Tibial artery (tissue), 4 donors: Measurements from ENCODE around the gene KICS2.
"Not testable (repeated sequence)": the region's sequence is repeated elsewhere in the genome, so short reads cannot be mapped to it uniquely, and the experiment has no call there.

Experiments
- DNase-seq, 2 donors: peaks; one replicate each; pipeline ENCODE4 v3.0.0-alpha.2; 2019
- H3K27ac ChIP-seq, 2 donors: fragments of 200-600 bp; sonication (generic) in 1 of 2; 1 replicate in 1 of 2; 2 replicates in 1 of 2; pipeline ENCODE4 v1.5.1; 2018 to 2019; ENCODE audit warnings: mild to moderate bottlenecking in 1 of 2
- H3K27me3 ChIP-seq, 2 donors: fragments of 200-600 bp; sonication (generic) in 1 of 2; one replicate each; pipeline versions ENCODE4 v1.5.1 to v1.6.0; 2016 to 2019
- H3K36me3 ChIP-seq, 3 donors: fragments of 200-600 bp; sonication (generic) in 2 of 3; one replicate each; pipeline ENCODE4 v1.5.1; 2016 to 2019; ENCODE audit warnings: mild to moderate bottlenecking in 2 of 3
- H3K4me1 ChIP-seq, 4 donors: fragments of 200-600 bp; sonication (generic) in 2 of 4; 1 replicate in 3 of 4; 2 replicates in 1 of 4; pipeline ENCODE4 v1.5.1; 2016 to 2019
- H3K4me3 ChIP-seq, 2 donors: fragments of 200-600 bp; sonication (generic) in 1 of 2; 1 replicate in 1 of 2; 2 replicates in 1 of 2; pipeline ENCODE4 v1.5.1; 2018 to 2019; ENCODE audit warnings: mild to moderate bottlenecking in 2 of 2
- H3K9me3 ChIP-seq, 3 donors: fragments of 200-600 bp; sonication (generic) in 1 of 3; one replicate each; pipeline ENCODE4 v1.5.1; 2016 to 2019
- intact Hi-C: fragments of 100-400 bp; cut with DNase I; formaldehyde crosslinking; loops from one replicate; pipeline ENCODE4 v1.15.0; 2023; ENCODE audit warnings: low total_unique reads
- TF ChIP-seq, protein P1 (sequence below), 2 experiments: fragments of 200-600 bp in 1 of 2; fragments of 450-650 bp in 1 of 2; IDR thresholded peaks; one replicate each; pipeline ENCODE4 v1.5.1; 2017 to 2019; ENCODE audit warnings: antibody characterized with exemption in 2 of 2, mild to moderate bottlenecking in 1 of 2, moderate library complexity in 1 of 2

Gene KICS2

DNA sequence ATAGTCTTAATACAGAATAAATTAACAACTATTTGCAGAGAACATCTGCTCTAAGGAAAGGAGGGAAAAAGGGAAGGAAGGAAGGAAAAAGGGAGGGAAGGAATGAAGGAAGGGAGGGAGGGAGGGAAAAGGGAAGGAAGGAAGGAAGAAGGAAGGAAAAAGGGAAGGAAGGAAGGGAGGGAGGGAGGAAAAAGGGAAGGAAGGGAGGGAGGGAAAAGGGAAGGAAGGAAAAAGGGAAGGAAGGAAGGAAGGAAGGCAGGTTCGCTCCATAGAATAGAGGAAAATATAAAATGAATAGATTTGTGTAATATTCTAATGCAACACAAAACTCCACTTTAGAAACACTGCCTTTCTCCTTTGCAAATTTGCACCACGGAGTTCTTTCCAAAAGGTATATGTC lies 16.6 kb downstream of the KICS2 start:
- TF ChIP-seq, protein P1, sequence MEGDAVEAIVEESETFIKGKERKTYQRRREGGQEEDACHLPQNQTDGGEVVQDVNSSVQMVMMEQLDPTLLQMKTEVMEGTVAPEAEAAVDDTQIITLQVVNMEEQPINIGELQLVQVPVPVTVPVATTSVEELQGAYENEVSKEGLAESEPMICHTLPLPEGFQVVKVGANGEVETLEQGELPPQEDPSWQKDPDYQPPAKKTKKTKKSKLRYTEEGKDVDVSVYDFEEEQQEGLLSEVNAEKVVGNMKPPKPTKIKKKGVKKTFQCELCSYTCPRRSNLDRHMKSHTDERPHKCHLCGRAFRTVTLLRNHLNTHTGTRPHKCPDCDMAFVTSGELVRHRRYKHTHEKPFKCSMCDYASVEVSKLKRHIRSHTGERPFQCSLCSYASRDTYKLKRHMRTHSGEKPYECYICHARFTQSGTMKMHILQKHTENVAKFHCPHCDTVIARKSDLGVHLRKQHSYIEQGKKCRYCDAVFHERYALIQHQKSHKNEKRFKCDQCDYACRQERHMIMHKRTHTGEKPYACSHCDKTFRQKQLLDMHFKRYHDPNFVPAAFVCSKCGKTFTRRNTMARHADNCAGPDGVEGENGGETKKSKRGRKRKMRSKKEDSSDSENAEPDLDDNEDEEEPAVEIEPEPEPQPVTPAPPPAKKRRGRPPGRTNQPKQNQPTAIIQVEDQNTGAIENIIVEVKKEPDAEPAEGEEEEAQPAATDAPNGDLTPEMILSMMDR (IDR thresholded peaks at IDR 0.05) = no peak
- Histone ChIP-seq H3K27me3 (no peaks in the 10 kb centered on the region), H3K9me3 (no peaks in the 10 kb centered on the region), H3K4me1 (no peaks in the 10 kb centered on the region), H3K4me3 (no peak overlapping the region), H3K36me3 (peaks cover 0 to 28% (median 0%) of the 10 kb centered on the region in 3 donors), H3K27ac (no peak overlapping the region)
- intact Hi-C loops = no loop called here
- DNase-seq = no peak

DNA sequence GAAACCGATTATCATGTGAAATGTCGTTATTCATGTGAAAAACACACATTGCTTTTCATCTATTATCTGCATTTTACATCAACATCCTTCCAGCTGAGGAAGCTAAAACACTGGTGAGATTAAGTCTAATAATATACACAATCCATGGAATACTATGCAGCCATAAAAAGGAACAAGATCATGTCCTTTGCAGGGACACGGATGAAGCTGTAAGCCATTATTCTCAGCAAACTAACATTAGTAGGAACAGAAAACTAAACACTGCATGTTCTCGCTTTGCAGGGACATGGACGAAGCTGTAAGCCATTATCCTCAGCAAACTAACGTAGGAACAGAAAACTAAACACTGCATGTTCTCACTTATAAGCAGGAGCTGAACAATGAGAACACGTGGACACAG lies 18.3 kb downstream of the KICS2 start:
- no peaks in the 10 kb centered on the region for H3K9me3 ChIP-seq
- intact Hi-C loops = no loop called here
- TF ChIP-seq, protein P1 (IDR thresholded peaks at IDR 0.05) = no peak

DNA sequence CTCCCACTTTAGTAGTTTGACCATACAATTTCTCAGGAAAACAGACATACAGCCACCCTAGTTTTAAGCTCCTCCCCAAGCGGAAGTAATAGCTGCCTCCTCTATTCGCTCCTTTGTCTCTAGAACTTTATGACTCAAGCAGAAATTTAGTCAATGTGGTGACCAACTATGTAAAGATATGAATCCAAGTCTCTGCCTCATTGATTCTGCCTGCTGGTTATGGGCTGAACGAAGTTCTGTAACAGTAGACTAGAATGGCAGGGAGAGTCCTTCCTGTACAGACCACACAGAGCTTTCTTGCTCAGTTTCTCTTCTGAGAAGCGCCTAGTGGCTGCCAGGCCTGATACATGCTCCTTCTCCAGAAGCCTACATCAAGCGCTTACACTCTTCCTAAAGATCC lies 19.1 kb downstream of the KICS2 start:
- Histone ChIP-seq H3K9me3 (no peaks in the 10 kb centered on the region), H3K4me1 (no peaks in the 10 kb centered on the region), H3K27ac (no peak overlapping the region), H3K27me3 (no peaks in the 10 kb centered on the region), H3K4me3 (no peak overlapping the region), H3K36me3 (peaks cover 0 to 21% (median 0%) of the 10 kb centered on the region in 3 donors)
- intact Hi-C loops = no loop called here
- TF ChIP-seq, protein P1 (IDR thresholded peaks at IDR 0.05) = no peak
- DNase-seq = no peak

More for the DNA sequence above, 18.3 kb downstream of the KICS2 start:
- peaks cover 0 to 21% (median 0%) of the 10 kb centered on the region in 3 donors for H3K36me3 ChIP-seq
- no peak overlapping the region for H3K4me3 ChIP-seq
- no peaks in the 10 kb centered on the region for H3K27me3 ChIP-seq
- no peaks in the 10 kb centered on the region for H3K4me1 ChIP-seq
- DNase-seq = no peak
- no peak overlapping the region for H3K27ac ChIP-seq

DNA sequence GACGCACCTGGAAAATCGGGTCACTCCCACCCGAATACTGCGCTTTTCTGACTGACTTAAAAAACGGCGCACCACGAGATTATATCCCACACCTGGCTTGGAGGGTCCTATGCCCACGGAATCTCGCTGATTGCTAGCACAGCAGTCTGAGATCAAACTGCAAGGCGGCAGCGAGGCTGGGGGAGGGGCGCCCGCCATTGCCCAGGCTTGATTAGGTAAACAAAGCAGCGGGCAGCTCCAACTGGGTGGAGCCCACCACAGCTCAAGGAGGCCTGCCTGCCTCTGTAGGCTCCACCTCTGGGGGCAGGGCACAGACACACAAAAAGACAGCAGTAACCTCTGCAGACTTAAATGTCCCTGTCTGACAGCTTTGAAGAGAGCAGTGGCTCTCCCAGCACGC lies 26.3 kb downstream of the KICS2 start:
- H3K27ac ChIP-seq, H3K27me3 ChIP-seq, H3K4me3 ChIP-seq, intact Hi-C loops, H3K4me1 ChIP-seq, H3K9me3 ChIP-seq, DNase-seq: not testable (repeated sequence)
- H3K36me3 ChIP-seq = peaks cover 0 to 11% (median 8%) of the 10 kb centered on the region in 3 donors

DNA sequence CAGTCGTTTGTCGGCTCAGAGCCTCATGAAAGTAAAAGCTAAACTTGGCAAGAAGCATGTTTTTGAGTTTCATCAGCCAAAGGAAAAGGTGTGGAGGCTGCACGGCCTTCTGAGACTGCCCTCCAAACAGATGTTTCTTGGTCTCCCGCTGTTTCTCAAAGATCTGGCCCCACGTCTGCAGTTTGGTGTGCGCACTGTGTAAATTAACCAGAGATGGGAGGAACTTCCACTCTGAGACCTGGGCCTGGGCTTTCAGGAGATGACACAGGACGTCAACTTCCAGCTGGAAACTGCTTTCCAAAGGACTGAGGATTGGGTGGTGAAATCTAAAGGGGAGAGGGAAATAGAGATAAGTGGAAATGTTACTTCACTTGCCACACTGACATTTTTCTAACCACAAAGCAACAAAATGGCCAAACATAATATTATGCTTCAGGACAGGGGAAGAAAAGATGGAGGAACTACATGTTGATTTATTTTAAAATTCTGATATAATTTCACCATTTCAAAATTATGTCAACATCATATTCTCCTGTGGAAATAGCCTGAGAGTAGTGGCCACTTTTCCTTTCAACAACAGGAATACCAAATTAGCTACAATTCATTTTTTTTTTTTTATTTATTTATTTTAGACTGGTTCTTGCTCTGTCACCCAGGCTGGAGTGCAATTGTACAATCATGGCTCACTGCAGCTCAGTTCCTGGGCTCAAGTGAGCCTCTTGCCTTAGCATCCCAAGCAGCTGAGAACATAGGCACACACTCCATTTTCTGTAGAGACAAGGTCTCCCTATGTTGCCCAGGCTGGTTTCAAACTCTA lies 27.6 kb downstream of the KICS2 start:
- Histone ChIP-seq H3K27me3 (no peaks in the 10 kb centered on the region), H3K4me3 (no peak overlapping the region), H3K27ac (no peak overlapping the region), H3K36me3 (peaks cover 0 to 11% (median 8%) of the 10 kb centered on the region in 3 donors), H3K4me1 (peaks cover 0 to 9% (median 0%) of the 10 kb centered on the region in 4 donors), H3K9me3 (no peaks in the 10 kb centered on the region)
- no peak for DNase-seq
- TF ChIP-seq, protein P1 (IDR thresholded peaks at IDR 0.05) = no peak
- intact Hi-C loops = no loop called here

DNA sequence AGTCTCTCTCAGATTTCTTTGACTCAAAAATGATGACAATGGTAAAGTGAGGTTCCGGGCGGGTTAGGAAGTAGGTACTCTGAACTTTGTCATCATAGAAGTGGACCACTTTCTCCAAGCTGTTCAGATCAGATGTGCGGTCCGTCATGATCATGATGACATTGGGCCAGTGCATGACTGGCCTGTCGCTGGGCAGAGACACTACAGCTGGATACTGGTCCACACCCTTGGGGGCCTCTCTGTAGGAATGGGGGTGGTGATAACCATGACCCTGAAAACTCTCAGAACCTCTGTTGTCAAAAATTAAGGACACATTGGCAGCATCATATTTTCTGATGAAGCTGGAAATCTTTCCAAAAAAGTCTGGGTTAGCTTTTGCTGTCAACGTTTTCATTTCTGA lies 28.2 kb downstream of the KICS2 start:
- no peak for DNase-seq
- H3K27ac ChIP-seq = no peak overlapping the region
- H3K9me3 ChIP-seq = no peaks in the 10 kb centered on the region
- peaks cover 0 to 11% (median 8%) of the 10 kb centered on the region in 3 donors for H3K36me3 ChIP-seq
- H3K27me3 ChIP-seq = no peaks in the 10 kb centered on the region
- H3K4me1 ChIP-seq = peaks cover 0 to 9% (median 0%) of the 10 kb centered on the region in 4 donors
- TF ChIP-seq, protein P1 (IDR thresholded peaks at IDR 0.05) = no peak
- intact Hi-C loops = no loop called here
- H3K4me3 ChIP-seq = no peak overlapping the region
